ENCODE results near the gene GYPC.
"Not testable (repeated sequence)": the region's sequence is repeated elsewhere in the genome, so short reads cannot be mapped to it uniquely, and the experiment has no call there.

GYPC gene

DNA sequence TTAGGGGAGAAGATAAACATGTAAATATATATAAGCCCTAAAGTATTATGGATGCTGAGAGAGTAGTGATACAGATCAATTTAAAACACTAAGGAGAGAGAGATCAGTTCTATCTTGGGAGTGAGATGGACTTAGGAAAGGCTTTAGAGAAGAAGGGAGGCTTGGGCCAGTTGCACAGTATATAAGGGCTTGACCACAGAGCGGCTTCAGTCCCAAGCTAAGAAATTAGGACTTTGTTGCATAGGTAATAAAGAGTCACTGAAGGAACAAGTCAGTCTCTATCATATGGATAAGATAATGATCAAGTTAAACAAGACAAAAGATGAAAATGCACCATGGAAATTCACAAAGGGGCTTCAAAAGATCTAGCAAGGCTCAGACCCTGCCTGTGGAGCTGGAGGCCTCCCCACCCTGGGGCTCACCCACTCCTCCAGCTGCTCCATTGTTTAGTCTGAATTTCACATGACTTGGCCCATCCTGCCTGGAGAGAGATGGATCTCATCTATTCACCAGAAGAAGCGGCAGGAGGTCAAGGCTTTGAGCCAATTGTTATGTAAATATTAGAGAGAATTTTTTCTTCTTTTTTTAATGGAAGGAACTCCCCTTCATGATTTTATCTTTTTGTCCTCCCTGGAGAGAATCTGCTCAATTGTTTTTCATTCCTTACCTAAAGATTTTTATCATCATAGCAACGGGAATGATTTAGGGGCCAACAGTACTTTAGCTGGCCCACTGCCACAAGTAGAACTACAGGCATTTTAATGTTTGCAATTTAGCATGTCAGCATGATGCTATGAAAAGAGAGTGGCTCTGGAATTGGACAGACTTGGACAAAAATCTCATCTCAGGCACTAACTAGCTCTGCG, 44.0 kb downstream of the GYPC start:
- DNase-seq = peak; percentile 64

DNA sequence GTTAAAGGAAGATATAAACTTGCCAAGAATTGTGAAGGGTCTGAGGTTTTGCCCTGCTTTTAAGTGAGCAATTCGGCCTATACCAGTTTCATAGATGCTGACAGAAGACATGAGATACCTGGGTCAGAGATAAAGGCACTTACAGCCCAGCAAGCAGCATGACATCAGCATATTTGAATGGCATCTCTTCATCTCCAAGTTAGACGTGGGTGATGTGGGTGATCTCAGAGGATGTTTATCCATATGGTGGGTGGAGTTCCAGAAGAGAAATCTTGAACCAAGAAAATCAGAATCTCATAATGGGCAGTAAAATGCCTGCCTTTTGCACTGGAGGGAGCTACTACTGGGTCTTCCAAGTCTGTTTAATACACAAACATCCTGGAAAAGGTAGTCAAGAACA, 44.7 kb downstream of the GYPC start:
- peak; percentile 23 for DNase-seq

DNA sequence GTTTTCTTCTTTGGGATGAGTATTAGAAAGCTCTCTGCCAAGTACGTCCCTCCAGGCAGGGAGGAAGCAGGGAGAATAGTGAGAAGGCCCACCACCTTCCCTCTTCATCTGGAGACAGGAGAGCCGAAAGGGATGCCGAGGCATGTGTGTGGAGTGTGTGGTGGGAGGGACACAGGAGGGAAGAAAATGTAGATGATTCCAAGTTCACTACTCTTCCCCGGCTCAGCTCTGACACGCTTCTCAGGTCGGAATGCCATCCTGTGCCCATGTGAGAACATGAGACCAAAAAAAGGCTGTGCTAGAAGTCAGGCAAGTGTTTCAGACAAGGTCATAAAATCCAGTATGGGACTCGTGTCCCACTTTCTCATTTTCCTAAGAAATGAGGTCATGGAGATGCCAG, 47.4 kb downstream of the GYPC start:
- DNase-seq = no peak

DNA sequence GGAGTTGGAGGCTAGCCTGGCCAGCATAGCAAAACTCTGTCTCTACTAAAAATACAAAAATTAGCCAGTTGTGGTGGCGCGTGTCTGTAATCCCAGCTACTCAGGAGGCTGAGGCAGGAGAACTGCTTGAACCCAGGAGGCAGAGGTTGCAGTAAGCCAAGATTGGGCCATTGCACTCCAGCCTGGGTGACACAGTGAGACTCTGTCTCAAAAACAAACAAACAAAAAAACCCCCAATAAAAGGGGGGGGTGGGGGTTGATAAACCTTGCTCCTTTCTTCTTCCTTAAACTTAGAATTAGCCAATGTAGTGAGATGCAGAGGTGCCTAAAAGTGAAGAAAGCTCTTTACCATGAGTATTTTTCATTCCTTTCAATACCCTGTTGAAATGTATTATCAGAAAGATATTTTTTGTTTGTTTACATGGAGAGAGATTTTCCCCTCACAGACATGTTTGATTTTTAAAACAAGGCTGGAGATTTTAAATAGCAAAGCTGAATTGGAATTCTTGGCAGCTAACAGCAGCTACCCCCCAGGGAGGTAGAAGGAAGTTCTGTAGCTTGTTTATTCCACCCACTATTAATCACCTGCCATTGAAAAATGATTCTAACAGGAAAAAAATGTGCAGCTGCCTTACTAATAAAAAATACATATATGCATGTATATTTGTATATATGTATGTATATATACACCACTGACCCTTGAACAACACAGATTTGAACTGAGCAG, 48.6 kb downstream of the GYPC start:
- DNase-seq = peak; percentile 57

DNA sequence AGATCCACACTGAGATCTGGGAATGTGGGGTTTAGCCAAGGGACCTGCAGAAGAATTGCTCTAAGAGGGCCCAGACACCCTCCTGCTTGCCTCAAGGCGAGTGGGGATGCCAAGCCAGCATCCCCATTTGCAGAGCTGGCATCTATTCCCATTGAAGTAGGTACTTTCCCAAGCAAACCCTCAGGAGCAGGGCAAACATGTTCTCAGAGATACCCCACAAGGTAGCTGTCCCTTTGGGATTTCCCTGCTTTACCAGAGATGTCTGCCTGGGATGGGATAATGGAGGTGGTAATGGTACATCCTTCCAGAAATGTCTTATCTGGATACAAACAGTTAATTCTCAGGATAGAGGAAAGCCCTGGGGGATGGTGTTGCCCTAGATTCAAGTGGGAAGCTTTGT, 51.2 kb downstream of the GYPC start:
- no peak for DNase-seq

DNA sequence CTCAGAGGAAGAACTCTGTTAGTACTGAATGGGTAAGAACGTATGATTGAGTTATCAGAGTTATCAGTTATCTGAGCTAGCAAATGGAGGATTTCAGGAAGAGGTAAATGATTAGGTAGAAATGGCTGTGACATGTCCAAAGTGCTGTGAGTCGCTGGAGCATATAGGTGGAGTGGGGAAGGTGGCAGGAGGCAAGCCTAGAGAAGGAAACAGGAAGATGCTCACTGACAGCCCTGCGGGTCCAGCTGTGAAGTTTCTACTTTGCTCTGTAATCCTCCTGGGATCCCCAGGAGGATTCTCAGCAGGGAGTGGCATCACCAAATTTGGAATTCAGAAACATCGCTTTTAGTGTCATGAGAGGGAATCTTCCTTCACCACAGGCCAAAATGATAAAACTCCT, 52.0 kb downstream of the GYPC start:
- DNase-seq = no peak

DNA sequence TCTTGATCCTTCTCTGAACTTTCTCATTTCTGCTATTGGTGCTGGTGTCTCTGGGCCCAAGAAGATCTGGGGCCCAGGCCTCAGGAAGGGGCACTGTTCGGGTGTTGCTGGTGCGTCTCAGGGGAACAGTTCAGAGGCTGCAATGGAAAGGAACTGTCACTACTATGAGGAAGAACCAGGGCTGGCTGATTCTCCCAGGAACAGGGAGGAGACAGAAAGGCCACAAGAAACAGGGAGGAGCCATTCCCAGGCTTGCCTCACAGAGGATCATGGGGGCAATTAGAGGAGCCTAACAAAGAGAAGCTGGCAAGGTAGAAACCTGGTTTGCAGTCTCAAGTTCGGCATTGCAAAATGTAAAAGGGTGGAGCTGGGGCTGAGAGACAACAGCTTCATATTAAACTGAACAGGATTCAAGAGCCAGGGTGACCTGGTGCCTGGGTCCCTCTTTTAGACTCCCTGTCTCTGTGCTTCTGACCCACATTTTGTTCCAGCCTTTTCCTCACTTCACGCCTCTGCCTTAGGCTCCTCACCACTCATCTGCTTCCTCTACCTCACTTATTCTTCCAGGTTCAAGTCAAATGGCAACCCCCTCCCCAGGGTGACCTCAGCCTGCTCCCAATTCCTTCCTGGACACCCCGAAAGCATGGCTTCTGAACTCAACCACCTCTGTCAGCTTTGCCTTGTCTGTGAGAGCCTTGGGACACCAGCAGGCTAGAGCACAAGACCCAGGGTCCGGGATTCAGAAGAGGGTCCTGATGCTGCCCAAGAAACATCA, 58.4 kb downstream of the GYPC start:
- DNase-seq = no peak

DNA sequence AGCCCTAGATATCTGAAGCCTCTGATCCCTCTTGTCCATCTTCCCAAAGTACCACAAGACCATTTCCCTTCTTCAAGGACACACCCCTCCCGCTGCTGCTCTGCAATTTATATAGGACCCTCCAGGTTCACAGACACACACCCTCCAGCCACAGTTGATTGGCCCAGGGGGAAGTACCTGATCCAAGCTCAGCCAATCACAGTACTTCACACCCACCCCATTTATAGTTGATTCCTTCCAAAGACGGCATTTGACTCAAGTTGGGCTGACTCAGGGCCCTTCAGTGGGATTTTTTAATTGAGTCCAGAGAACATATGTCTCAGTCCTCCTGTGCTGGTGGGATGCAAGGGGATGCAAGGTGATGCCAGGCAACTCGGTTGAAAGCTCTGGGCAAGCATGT, 59.2 kb downstream of the GYPC start:
- DNase-seq = no peak

DNA sequence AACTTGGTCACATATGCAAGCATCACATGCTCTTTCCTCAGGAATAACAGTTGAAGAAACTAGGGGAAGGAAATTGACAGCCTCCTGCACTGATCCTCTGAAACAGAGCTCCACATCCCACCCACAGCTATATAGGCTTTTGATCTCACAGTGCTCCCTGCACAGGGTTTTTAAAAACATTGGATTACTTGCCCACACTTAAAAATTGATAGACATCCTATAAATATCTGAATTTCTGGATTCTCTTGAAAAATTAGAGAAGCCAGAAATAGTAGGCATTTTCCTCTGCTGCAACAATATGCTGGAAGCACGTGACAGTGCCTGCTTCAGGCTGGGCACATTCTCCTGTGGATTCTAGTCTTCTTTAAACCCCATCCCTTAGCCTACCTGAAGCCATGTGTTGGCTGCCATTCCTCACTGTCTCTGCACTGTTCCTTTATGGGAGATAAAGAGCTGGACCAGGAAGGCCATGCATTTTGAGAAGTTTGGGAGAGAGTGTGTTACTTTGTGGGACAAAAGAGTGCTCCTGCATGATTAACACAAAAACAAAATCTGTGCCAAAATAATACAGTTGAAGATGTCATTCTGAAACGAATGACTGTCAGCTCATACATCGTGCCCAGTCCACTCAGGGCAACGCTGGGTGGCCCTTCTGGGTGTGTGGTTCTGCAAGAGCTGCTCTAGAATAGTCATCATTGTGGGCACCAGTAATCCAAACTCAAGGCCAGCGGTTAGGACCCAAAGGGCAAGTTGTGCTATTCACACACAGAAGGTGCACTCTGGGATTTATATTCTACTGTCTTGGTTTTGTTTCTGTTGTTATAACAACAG, 59.8 kb downstream of the GYPC start:
- no peak for DNase-seq

DNA sequence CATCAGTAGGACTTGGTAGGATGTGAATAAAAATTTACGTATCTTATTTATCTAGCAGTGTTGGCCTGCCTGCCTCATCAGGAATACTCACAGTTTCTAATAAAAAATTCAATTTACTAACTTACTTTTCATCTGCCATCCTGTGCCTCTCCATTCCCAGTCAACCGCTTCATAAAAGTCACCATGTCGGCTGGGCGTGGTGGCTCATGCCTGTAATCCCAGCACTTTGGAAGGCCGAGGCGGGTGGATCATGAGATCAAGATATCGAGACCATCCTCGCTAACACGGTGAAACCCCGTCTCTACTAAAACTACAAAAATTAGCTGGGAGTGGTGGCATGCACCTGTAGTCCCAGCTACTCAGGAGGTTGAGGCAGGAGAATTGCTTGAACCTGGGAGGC, 61.3 kb downstream of the GYPC start:
- DNase-seq = not testable (repeated sequence)

DNA sequence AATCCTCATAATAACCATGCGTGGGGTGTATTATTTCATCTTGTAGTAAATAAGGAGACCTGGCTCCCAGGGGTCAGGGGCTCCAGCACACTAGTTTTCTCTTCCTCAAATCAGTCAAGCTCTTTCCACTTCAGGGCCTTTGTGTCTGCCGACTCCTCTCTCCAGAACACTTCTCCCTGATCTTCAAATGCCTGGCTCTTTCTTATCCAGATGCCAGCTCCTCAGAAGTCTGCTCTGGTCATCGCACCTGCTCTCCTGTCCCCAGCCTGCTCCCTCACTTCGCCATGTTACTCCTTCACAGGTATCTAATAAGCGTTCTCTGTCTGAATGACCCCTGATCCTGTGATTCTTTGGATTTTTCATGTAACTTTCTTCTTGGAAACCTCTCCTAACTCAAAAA, 62.0 kb downstream of the GYPC start:
- DNase-seq = no peak

DNA sequence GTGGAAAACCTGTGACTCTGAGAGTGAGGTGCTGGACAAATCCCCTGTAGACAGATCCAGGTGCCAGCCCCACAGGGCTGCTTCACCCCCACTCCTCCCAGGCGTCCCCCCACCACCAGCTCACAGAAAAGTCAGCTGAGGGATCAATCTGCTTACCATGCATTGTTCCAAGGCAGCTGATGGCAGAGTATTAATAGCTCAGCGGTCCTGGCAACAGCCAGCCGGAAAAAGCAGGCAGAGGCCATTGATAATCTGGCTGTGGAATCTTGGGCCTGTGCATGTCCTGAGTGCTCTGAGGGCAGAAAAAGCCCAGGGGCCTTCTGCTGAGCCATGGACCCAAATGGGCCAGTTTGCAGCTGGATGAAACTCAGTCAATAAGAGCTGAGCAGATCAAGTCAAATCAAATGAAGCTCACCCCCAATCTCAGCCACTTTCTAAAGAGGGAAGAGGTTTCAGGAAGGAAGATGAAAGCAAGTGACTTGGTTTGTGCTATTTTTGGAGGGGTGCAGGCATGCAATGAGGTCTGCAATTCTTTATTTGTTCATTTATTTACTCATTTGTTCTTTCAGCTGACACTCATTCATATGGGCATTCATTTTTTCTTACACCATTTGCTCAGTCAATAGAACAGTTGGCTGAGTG, 63.4 kb downstream of the GYPC start:
- DNase-seq = no peak

DNA sequence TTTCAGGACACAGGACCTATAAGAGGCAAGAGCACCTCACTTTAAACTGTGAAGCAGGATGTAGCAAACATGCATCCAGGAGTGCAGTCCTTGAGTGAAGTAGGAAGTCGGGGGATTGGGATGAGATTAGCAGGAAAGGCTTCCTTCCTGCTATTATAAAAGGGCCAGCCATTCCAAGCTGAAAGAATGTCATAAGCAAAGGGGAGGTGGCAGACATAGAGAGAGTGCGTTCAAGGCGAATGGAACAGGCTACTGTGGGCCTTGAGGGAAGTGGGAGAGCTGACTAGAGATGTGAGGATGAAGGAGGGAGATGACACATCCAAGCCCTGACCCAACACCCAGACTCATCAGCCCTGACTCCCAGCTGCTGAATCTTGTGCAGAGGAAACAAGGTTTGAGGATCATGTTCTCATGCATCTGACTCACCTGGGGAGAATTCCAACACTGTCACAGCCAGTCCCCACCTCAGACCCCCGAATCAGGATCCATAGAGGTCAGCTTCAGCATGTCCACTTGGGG, 63.9 kb downstream of the GYPC start:
- DNase-seq = peak; percentile 9

DNA sequence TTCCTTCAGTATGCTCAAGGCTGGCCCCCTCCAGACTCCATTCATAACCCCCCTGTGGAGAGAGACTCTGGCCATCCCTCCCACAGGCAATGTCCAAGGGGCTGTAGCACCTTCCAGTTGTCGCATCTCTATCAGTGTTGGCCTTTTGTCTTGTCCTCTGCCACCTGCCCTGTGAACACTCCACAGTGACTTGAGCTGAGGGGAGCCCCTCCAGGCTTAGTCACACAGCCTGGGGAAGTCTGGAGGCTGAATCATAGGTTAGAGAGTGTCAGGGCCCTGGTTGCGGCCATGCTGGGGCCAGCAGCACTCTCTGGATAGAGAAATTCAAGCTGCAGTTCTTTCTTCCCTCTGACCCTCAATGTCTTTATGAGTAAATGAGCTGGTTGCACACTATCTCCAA, 64.7 kb downstream of the GYPC start:
- DNase-seq = no peak

DNA sequence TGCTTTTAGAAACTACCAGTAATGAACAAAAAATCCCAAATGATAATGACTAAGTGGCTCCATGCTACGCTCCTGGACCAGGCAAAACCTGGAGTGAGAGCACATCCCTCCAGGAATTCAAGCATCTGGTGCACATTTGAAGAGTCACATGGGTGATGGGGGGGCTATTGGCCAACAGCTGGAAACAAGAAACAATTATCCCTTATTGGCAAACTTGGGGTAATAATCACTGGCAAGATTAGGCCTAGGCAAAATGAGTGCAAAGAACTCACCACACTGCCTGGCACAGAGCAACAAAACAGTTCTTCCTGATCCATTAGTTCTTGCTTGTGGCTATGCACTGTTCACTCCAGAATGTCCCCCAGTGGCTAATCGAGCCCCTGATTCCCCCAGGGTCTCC, 66.1 kb downstream of the GYPC start:
- DNase-seq = no peak

DNA sequence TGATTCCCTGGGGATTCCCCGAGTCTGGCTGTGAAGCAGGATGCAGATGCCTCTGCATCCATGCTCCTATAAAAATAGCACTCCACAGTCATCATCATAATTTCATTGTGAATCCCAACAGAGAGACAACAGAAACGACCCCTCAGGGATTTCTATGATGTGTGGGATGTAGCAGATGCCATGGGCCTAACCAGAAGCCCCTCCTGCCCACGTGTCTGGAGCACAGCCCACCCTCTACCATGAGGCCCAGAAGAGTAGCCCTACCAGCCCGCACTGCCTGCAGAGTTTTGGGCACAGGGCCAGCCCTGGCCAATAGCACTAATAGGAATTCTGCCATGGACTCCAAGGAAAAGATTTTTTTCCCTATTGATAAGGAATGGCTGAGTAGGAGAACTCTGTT, 66.6 kb downstream of the GYPC start:
- no peak for DNase-seq

DNA sequence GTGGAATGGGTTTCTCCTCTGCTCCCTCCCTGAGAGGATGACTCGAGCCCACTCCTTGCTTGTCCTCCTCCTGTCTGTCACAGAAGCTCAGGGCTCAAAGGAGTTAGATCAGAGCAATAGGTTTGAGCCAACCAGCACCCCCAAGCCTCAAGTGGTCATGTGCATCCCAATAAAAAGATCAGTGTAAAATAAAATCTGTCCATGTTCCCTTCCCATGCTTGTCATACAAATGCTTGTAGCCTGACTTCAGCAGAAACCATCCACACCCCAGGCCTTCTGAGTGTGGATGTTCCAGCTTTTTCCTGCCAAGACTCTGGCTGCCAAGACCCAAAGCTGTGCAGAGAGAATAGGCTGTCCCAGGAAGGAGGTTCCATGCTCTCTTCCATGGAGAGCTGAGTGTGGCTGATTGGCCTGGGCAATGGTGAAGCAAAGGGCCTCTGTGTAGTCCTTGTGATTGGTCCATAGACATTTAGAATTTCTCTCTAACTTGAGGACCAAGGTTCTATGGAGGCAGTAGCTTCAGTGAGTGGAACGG, 67.4 kb downstream of the GYPC start:
- no peak for DNase-seq

DNA sequence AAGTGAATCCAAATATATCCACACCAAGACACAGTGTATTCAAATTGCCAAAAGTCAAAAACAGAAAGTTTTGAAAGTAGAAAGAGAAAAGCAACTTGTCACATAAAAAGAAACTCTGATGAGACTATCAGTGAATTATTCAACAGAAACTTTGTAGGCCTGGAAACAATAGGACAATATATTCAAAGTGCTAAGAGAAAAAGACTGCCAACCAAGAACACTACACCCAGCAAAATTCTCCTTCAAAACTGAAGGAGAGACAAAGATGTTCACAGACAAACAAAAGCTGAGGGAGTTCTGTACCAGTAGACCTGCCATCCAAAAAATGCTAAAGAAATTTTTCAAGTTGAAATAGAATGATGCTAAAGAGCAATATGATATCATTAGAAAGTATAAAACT, 69.6 kb downstream of the GYPC start:
- no peak for DNase-seq

DNA sequence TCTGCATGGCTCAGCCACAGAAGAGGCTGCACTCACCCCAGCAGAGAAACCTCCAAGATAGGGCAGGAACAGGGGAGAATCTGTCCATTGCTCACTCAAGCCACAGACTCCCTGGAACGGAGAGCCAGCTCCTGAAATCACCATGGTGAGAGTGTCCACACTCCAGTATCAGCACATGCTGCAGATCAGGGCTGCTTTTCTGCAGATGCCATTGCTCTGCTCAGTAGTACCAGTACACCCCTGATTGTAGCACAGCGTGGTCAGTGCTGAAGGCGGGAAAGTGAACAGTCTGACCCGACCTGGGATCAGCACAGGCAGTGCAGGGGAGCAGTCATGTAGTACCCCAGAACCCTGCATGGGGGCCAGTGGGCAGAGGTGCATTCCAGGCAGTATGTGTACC, 73.9 kb downstream of the GYPC start:
- no peak for DNase-seq

DNA sequence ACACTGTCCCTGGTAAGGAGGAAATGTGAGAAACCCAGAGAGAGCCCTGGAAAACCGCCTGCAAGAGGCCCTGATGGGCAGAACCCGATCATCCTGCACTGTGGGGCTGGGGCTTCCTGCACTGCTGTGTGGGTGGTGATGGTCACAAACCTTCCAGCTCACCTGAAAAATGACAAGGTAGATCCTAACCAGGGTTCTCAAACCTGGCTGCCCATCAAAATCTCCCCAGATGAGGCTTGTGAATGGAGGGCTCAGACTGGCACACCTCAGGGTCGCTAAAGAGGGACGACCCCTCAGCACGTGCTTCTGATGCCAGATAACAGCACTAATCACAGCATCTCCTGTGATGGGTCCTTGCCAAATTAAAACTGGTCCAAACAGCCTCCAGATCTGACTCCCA, 74.7 kb downstream of the GYPC start:
- no peak for DNase-seq

DNA sequence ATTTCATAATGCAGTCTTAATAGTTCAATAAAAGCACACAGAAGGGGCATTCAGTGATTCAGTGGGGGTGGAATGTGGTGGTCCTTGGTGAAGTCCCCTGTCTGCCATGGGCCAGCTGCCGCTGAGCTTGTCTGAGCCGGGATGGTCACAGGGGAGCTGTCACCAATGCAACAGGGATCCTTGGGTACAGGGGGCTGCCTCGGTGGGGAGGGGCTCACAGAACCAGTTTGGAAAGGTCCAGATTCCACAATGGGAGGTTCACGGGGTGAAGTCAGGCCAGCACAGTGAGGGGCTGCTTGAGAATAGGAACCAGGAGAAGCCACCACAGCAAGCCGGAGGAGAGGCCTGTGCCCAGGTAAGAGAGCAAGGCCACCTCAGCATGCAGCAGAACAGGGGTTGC, 75.4 kb downstream of the GYPC start:
- DNase-seq = no peak

Measured in fibroblast of skin of abdomen (primary cell).